ENCODE data around the gene RRAGB. TPM values are rescaled to one million over a fixed set of nuclear protein-coding genes. Genes with fewer than 3 reads are reported as not detected.
"Not testable (repeated sequence)": the region's sequence is repeated elsewhere in the genome, so short reads cannot be mapped to it uniquely, and the experiment has no call there.

The RRAGB gene, protein sequence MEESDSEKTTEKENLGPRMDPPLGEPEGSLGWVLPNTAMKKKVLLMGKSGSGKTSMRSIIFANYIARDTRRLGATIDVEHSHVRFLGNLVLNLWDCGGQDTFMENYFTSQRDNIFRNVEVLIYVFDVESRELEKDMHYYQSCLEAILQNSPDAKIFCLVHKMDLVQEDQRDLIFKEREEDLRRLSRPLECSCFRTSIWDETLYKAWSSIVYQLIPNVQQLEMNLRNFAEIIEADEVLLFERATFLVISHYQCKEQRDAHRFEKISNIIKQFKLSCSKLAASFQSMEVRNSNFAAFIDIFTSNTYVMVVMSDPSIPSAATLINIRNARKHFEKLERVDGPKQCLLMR
- total RNA-seq, result 4.6 TPM

DNA sequence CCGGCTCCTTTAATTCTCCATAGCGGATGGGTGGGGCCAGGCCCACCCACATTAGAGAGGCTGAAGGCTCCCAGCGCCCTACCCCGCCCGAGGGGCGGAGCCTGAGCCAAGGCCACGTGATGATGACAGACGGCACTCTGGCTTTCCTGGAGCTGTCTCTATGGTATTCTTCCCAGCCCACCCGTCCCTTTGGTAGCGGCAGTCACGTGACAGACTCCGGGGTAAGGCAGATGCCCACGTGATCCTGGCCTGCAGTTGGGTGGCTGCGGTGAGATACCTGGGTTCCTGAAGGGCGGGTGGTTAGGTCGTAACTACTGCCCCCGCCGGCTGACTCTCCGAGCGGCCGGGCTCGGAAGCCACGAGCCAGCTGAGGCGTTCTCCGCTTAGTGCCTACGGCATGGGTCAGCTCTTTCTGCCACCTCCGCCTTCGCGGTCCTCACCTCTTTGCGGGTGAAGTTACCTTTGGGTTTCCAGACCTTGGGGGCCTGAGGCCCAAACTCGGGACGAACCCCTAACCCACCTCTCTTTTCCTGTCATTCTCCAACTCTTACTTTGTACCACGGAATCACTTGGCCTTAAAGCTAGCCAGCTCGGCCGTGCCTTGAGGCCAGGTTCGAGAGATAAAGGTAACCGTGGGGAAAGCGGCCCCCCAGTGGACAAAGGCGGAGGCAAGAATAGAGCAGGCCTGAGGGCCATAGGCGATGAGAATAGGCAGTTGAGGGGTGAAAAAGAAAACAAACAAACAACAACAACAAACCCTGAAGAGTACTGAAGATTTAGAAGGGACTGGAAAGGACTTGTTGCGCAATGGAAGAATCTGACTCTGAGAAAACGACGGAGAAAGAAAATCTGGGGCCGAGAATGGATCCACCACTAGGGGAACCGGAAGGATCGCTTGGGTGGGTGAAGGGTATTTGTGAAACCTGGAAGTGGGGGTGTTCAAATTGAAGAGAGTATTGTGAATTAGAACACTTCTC lies at the start of gene RRAGB:
Gene RRAGB, plus strand, starts transcription at position 229 of the 977 bp plus-strand sequence. Its CDS starts 579 bp downstream, at position 808.
- Histone ChIP-seq H3K9me3 (ENCODE audit: low read depth, low read length) (no peaks in the 10 kb centered on the region), H3K4me1 (ENCODE audit: insufficient read depth, low read length) (peaks cover 13% of the 10 kb centered on the region), H3K4me3 (ENCODE audit: low read length) (peak within 1 kb of the TSS; percentile 44), H3K27me3 (ENCODE audit: insufficient read depth, low read length) (no peaks in the 10 kb centered on the region)

DNA sequence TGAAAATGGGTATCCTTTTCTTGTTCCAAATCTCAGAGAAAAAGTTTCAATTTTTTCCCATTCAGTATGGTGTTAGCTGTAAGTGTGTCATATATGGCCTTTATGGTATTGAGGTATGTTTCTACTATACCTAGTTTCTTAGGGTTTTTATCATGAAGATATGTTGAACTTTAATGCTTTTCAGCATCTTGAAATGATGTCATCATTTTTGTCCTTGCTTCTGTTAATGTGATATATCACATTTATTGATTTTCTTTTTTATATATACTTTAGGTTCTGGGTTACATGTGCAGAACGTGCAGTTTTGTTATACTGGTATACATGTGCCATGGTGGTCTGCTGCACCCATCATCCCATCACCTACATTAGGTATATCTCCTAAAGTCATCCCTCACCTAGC lies 49.5 kb upstream of the RRAGB start:
- no peaks in the 10 kb centered on the region for H3K4me1 ChIP-seq (ENCODE audit: insufficient read depth, low read length)
- H3K9me3 ChIP-seq (ENCODE audit: low read depth, low read length), result no peaks in the 10 kb centered on the region

DNA sequence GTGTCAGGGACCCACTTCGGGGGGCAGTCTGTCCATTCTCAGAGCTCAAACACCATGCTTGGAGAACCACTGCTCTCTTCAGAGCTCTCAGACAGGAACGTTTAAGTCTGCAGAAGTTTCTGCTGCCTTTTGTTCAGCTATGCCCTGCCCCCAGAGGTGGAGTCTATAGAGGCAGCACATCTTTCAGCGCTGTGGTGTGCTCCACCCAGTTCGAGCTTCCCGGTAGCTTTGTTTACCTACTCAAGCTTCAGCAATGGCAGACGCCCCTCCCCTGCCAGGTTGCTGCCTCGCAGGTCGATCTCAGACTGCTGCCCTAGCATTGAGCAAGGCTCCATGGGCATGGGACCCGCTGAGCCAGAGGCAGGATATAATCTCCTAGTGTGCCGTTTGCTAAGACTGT lies 29.0 kb upstream of the RRAGB start:
- not testable (repeated sequence) for H3K4me1 ChIP-seq (ENCODE audit: insufficient read depth, low read length); H3K9me3 ChIP-seq (ENCODE audit: low read depth, low read length); H3K27me3 ChIP-seq (ENCODE audit: insufficient read depth, low read length); H3K4me3 ChIP-seq (ENCODE audit: low read length)

More for the DNA sequence above, 49.5 kb upstream of the RRAGB start:
- no peak overlapping the region for H3K4me3 ChIP-seq (ENCODE audit: low read length)
- no peaks in the 10 kb centered on the region for H3K27me3 ChIP-seq (ENCODE audit: insufficient read depth, low read length)

DNA sequence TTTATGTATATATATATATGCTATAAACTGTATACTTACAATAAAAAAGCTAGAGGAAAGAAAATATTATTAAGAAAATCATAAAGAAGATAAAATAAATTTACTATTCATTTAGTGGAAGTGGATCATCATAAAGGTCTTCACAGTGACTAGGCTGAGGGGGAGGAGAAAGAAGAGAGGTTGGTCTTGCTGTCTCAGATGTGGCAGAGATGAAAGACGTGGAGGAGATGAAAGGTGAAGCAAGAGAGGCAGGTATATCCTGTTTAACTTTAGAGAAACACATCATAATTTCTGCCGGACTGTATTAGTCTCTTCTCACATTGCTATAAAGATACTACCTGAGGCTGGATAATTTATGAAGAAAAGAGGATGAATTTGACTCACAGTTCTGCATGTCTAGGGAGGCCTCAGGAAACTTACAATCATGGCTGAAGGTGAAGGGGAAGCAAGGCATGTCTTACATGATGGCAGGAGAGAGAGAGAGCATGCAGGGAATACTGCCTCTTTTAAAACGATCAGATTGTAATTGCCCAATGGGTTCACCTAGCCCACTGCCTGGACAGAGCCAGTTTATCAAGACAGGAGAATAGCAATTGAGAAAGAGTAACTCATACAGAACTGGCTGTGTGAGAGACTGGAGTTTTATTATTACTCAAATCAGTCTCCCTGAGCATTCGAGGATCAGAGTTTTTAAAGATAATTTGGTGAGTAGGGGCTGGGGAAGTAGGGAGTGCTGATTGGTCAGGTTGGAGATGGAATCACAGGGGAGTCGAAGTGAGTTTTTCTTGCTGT lies 22.1 kb upstream of the RRAGB start:
- H3K4me3 ChIP-seq (ENCODE audit: low read length), result no peak overlapping the region
- H3K9me3 ChIP-seq (ENCODE audit: low read depth, low read length), result no peaks in the 10 kb centered on the region
- H3K4me1 ChIP-seq (ENCODE audit: insufficient read depth, low read length), result no peaks in the 10 kb centered on the region
- no peaks in the 10 kb centered on the region for H3K27me3 ChIP-seq (ENCODE audit: insufficient read depth, low read length)

DNA sequence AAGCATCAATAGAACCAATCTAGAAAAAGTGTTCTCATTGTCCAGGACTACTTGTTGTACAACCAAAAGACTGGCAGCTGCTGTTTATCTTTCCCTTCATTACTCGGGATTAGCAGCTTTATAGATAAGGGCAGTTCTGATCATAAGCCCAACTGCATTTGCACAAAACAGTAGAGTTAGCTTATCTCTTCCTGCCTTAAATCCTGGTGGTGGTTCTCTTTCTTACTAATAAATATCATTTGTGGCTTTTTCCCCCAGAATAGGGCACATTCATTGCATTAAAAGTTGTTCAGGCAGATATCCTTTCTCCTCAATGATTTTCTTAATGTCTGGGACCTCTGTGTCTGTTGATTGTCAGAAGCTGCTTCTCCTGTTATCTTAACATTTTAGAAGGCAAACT lies 20.2 kb upstream of the RRAGB start:
- Histone ChIP-seq H3K27me3 (ENCODE audit: insufficient read depth, low read length) (no peaks in the 10 kb centered on the region), H3K9me3 (ENCODE audit: low read depth, low read length) (no peaks in the 10 kb centered on the region), H3K4me1 (ENCODE audit: insufficient read depth, low read length) (no peaks in the 10 kb centered on the region), H3K4me3 (ENCODE audit: low read length) (no peak overlapping the region)

DNA sequence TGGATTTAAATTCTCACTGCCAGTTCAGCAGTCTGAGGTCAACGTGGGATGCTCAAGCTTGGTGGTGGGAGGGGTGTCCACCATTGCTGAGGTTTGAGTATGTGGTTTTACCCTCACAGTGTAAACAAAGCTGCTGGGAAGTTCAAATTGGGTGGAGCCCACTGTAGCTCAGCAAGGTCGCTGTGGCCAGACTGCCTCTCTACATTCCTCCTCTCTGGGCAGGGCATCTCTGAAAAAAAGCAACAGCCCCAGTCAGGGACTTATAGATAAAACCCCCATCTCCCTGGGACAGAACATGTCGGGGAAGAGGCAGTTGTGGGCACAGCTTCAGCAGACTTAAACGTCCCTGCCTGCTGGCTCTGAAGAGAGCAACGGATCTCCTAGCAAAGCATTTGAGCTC lies 14.9 kb upstream of the RRAGB start:
- Histone ChIP-seq H3K4me1 (ENCODE audit: insufficient read depth, low read length) (peaks cover 9% of the 10 kb centered on the region), H3K27me3 (ENCODE audit: insufficient read depth, low read length) (no peaks in the 10 kb centered on the region), H3K4me3 (ENCODE audit: low read length) (no peak overlapping the region)

DNA sequence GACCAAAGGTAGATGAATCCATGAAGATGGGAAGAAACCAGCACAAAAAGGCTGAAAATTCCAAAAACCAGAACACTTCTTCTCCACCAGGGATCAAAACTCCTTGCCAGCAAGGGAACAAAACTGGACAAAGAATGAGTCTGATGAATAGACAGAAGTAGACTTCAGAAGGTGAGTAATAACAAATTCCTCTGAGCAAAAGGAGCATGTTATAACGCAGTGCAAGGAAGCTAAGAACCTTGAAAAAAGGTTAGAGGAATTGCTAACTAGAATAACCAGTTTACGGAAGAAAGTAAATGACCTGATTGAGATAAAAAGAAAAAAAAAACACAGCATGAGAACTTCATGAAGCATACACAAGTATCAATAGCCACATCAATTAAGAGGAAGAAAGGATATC lies 14.1 kb upstream of the RRAGB start:
- not testable (repeated sequence) for H3K27me3 ChIP-seq (ENCODE audit: insufficient read depth, low read length); H3K9me3 ChIP-seq (ENCODE audit: low read depth, low read length); H3K4me3 ChIP-seq (ENCODE audit: low read length); H3K4me1 ChIP-seq (ENCODE audit: insufficient read depth, low read length)

More for the DNA sequence above, 14.9 kb upstream of the RRAGB start:
- H3K9me3 ChIP-seq (ENCODE audit: low read depth, low read length), result no peaks in the 10 kb centered on the region

DNA sequence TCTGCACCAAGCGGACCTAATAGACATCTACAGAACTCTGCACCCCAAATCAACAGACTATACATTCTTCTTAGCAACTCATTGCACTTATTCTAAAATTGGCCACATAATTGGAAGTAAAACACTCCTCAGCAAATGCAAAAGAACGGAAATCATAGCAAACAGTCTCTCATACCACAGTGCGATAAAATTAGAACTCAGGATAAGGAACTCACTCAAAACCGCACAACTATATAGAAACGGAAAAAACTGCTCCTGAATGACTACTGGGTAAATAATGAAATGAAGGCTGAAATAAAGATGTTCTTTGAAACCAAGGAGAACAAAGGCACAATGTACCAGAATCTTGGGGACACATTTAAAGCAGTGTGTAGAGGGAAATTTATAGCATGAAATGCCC lies 12.5 kb upstream of the RRAGB start:
- H3K9me3 ChIP-seq (ENCODE audit: low read depth, low read length); H3K4me3 ChIP-seq (ENCODE audit: low read length); H3K4me1 ChIP-seq (ENCODE audit: insufficient read depth, low read length): not testable (repeated sequence)

DNA sequence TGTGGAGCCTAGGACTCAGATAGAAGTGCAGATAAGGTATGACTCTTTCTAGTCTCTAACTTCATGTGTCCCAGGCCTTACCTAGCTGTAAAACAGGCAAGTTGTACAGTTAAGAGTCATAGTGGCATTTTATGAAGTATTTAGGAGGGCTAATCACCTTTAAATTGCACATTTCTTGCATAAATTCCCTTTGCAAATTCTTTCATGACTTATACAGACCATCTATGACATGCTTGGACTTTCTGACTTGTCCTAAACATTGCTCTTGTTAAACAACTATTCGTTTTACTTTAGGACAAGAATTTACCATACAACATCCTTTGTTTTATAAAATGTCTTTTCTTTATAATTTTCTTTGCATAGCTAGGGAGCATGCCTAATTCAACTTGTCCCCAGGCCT lies 7.8 kb upstream of the RRAGB start:
- H3K4me1 ChIP-seq (ENCODE audit: insufficient read depth, low read length), result no peaks in the 10 kb centered on the region
- no peaks in the 10 kb centered on the region for H3K9me3 ChIP-seq (ENCODE audit: low read depth, low read length)
- no peaks in the 10 kb centered on the region for H3K27me3 ChIP-seq (ENCODE audit: insufficient read depth, low read length)
- H3K4me3 ChIP-seq (ENCODE audit: low read length), result no peak overlapping the region

More for the DNA sequence above, 12.5 kb upstream of the RRAGB start:
- H3K27me3 ChIP-seq (ENCODE audit: insufficient read depth, low read length), result not testable (repeated sequence)

DNA sequence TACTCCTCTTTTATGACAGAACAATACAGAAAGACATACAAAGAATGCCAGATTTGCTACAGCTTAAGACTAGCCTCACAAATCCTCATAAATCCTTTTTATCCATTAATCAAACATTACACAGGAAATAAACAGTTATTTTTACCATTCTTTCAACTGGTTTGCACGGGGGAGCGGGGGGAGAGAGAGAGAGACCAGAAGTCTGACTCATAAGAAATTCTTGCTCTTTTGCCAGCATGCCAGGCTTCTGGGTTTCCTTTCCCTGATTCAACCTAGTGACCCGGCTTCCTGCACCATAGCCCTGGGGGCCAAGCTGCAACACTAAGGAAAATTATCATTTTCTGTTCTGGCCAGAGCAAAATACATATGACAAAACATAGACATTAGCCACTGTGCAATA lies 6.8 kb upstream of the RRAGB start:
- no peak overlapping the region for H3K4me3 ChIP-seq (ENCODE audit: low read length)
- H3K27me3 ChIP-seq (ENCODE audit: insufficient read depth, low read length), result no peaks in the 10 kb centered on the region
- no peaks in the 10 kb centered on the region for H3K4me1 ChIP-seq (ENCODE audit: insufficient read depth, low read length)
- no peaks in the 10 kb centered on the region for H3K9me3 ChIP-seq (ENCODE audit: low read depth, low read length)

DNA sequence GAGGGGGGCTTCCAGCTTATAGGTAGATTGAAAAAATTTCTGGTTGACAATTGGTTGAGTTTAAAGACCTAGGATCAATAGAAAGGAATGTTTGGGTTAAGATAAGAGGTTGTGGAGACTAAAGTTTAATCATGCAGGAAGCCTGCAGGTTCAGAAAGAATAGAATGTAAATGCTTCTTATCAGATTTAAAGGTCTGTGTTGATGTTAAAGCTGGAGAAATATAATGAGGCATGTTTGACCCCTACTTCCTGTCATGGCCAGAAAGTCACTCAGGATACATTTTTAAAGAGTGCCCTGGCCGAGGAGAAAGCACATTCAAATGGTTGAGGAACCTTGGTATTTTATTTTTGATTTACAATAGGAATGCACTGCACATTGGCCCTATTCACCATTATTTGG lies 3.9 kb upstream of the RRAGB start:
- no peaks in the 10 kb centered on the region for H3K27me3 ChIP-seq (ENCODE audit: insufficient read depth, low read length)

DNA sequence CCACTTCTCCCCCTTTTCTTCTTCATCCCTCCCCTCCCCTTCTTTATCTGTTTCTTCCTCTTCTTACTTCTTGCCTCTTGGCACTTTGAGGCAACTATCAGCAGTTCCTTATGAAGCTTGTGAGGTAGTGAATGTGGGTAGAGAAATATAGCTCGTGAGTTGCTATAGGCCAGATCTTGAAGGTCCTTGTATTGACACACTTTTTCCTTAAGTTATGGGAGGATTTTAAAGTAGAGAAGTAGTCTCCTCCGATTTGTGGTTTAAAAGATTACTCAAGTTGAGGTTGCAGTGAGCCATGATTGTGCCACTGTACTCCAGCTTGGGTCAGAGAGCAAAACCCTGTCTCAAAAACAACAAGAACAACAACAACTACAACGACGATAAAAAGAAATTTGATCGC lies 3.4 kb upstream of the RRAGB start:
- Histone ChIP-seq H3K27me3 (ENCODE audit: insufficient read depth, low read length) (no peaks in the 10 kb centered on the region), H3K4me1 (ENCODE audit: insufficient read depth, low read length) (peaks cover 13% of the 10 kb centered on the region), H3K4me3 (ENCODE audit: low read length) (no peak overlapping the region), H3K9me3 (ENCODE audit: low read depth, low read length) (no peaks in the 10 kb centered on the region)

More for the DNA sequence above, 3.9 kb upstream of the RRAGB start:
- no peak overlapping the region for H3K4me3 ChIP-seq (ENCODE audit: low read length)
- no peaks in the 10 kb centered on the region for H3K9me3 ChIP-seq (ENCODE audit: low read depth, low read length)
- H3K4me1 ChIP-seq (ENCODE audit: insufficient read depth, low read length), result peaks cover 11% of the 10 kb centered on the region

DNA sequence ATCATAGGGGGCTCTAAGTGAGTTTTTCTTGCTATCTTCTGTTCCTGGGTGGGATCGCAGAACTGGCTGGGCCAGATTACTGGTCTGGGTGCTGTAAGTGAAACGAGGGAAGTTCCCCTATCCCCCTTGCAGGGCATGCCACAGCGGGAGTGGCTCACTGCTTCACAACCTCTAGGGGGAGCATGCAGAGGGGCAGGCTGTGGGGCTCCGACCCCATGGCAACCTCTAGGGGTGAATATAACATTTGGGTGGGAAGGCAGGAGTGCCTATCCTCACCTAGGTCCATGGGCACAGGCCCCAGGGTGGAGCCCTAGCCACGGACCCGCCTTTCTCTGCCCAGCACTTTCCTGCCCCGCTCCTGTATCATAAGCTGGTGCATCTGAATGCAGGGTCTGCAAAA lies 1.7 kb upstream of the RRAGB start:
- H3K4me1 ChIP-seq (ENCODE audit: insufficient read depth, low read length), result peaks cover 13% of the 10 kb centered on the region
- H3K27me3 ChIP-seq (ENCODE audit: insufficient read depth, low read length), result no peaks in the 10 kb centered on the region
- H3K4me3 ChIP-seq (ENCODE audit: low read length), result no peak overlapping the region
- H3K9me3 ChIP-seq (ENCODE audit: low read depth, low read length), result no peaks in the 10 kb centered on the region

DNA sequence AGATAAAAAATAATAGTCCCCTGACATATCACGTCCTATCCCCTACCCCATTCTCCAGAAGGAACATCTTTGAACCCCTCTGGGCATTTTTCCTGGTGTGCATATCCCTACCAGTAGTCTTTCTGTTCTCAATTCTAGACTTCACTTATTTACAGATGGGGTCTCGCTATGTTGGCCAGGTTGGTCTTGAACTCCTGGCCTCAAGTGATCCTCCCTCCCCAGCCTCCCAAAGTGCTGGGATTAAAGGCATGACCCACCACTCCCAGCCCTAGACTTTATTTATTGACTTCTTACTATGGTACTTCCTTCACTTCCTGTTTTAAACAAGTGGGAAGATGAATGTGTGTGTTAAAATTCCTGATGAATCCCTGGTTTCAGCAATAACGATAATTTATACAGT lies 612 bp upstream of the RRAGB start:
- Histone ChIP-seq H3K27me3 (ENCODE audit: insufficient read depth, low read length) (no peaks in the 10 kb centered on the region), H3K4me1 (ENCODE audit: insufficient read depth, low read length) (peaks cover 13% of the 10 kb centered on the region), H3K4me3 (ENCODE audit: low read length) (peak overlapping the region; percentile 44), H3K9me3 (ENCODE audit: low read depth, low read length) (no peaks in the 10 kb centered on the region)

DNA sequence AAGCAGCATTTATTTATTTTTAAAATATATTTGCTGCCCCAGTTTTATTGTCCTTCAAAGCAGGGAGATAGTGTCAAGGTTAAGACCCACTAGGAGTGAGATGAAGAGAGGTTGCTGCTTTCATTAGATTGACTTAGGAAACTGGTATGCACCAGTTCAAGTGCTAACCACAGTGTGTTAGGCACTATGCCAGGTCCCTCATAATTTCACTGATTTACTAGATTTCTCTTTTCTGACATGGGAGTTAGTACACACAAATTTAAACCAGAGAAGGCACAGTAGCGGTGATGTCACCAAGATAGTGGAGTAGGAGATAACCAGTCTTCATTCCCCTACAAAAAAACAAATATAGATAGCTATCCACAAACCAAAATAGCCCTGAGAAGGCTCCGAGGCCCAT lies 14.3 kb downstream of the RRAGB start:
- H3K9me3 ChIP-seq (ENCODE audit: low read depth, low read length), result no peaks in the 10 kb centered on the region

More for the DNA sequence above, 14.3 kb downstream of the RRAGB start:
- no peak overlapping the region for H3K4me3 ChIP-seq (ENCODE audit: low read length)
- H3K4me1 ChIP-seq (ENCODE audit: insufficient read depth, low read length), result no peaks in the 10 kb centered on the region
- H3K27me3 ChIP-seq (ENCODE audit: insufficient read depth, low read length), result no peaks in the 10 kb centered on the region

Measured in mononuclear cell (primary cell).